HG03354 (cell line): ENCODE measurements around the gene HADHA.

Experiments used
- ATAC-seq: cut with Tn5 transposase; IDR thresholded peaks from one replicate; pipeline ENCODE4 v1.9.1; 2021; ENCODE audit warnings: mild to moderate bottlenecking; ENCODE audit not compliant: unreplicated experiment, poor library complexity, severe bottlenecking

HADHA gene

DNA sequence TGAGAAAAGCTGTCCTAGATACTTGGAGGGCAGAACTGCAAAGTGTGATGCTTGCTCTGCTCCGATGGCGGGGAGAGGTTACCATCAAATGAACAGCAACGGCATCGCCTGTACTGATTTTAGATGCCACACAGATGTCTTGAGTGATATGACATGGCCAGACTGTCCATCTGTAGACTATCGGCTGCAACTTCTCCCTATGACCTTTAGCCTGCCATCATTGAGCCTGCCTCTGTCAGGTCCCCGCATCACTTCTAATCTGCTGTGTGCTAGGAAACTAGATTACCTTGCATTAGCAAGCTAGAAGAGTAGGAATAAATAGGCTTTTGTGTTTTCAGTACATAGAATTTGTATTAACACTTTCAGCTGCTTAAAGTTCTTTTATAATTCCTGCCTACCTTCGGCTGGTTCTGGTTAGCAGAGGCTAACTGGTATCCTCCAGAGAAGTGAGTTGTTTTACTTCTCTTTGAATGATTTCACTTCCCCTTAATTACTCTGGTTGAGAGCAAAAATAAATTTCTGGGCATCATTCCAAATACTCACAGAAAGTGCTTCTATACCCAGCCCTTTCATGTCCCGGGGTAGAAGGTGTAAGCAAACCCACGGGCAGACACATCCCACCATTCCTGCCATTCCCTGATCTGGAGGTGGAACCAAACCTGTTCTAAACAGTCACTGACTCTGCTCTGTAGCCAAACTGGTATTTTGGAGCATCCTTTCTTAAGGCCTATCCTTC lies 47.6 kb downstream of the HADHA start:
- ATAC-seq: no peak

DNA sequence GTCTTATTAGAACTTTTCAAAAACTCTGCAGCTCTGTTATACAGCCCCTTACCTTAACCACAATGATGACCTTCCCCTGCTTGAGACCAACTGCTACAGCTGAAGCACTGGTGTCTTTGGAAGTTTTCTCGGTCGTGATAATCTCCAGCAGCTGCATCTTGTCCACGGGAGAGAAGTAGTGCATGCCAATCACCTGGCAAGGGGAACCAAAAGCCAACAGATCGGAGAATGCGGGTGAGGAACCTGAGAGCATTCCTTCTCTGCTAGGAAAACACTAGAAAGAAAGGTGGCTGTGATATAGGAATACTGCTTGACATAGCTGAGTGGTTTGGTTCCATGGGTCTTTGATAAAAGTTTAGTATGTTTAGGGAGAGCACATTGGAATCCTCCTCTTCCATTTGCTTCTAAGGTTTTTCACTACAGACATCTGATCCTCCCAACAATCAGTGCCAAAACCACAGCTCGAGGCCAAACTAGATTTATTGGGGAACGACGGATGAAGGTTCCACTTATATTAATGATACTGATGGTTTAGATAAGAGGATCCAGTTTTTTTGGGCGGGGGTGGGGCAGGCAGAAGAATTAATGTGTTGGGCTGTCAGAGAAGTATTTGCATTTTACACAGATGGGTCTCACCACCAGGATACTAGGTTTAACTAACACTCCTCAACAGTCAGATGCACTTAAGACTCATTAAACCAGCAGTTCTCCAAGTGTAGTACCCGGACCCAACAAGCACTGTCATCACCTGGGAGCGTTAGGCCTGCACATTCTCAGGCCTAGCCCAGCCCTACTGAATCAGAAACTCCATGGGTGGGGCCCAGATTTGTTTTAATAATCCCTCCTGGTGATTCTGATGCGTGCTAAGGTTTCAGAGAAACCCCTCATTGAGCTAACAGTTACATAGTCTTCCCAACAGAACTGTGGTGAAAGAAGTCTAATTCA lies 49.1 kb downstream of the HADHA start:
- no peak for ATAC-seq

GRCh38 chr2:26193578-26194231 lies 50.7 kb downstream of the HADHA start:
- no peak for ATAC-seq

GRCh38 chr2:26191316-26192159 lies 52.9 kb downstream of the HADHA start:
- ATAC-seq: no peak

GRCh38 chr2:26190369-26190768 lies 54.1 kb downstream of the HADHA start:
- no peak for ATAC-seq

- ATAC-seq: no peak
These were observed 54.7 kb downstream of the HADHA start for GRCh38 chr2:26189751-26190150.

DNA sequence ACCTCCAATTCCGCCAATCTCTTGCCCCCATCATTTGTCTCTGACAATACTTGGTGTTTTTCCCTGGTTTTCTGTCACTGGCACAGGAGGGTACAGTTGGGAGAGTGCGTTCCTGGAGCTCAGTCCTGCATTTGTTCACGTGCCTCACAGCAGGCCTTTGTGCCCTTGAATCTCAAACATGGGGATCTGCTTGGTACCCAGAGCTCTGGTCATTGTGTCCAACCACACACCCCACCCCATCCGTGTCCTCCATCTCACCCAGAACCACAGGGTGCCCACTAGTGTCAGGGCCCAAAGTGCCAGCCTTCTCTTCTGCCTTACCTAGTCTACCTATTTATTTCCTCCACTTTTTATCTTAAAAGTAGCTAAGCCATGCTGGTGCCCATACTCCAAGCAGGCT lies 55.3 kb downstream of the HADHA start:
- no peak for ATAC-seq

- no peak for ATAC-seq
These were observed 56.8 kb downstream of the HADHA start for GRCh38 chr2:26187537-26188104.

GRCh38 chr2:26187114-26187513 lies 57.3 kb downstream of the HADHA start:
- ATAC-seq: no peak

GRCh38 chr2:26185954-26186770 lies 58.3 kb downstream of the HADHA start:
- ATAC-seq: no peak

DNA sequence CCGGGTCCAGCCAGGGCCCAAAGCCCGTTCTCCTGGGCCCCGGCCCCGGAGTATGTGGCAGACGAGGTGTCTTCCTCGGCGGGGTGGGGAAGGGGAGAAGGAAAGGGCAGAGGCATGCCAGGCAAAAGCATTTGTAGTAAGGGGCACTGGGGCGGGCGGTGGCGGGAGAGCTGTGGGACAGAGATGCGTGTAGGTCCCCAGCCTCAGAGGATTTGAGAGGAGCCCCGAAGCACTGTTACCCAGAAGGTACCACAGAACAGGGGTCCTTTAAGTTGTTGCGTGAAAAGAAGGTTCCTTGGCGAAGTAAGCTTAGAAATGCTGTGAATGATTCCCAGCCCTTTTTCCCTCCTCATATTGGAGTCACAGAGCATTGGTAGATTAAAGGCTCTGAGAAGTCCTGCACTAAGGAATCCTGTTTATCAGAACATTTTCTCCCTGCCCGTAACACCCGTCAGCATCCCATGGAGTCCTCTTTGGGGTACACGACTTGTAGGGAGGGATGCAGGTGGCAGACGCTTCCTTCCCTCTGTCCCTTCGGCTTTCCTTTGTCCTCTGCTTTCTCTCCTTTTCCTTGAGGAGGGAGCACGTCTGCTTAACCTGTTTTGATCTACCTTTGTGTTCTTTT lies 59.0 kb downstream of the HADHA start:
- ATAC-seq: no peak

DNA sequence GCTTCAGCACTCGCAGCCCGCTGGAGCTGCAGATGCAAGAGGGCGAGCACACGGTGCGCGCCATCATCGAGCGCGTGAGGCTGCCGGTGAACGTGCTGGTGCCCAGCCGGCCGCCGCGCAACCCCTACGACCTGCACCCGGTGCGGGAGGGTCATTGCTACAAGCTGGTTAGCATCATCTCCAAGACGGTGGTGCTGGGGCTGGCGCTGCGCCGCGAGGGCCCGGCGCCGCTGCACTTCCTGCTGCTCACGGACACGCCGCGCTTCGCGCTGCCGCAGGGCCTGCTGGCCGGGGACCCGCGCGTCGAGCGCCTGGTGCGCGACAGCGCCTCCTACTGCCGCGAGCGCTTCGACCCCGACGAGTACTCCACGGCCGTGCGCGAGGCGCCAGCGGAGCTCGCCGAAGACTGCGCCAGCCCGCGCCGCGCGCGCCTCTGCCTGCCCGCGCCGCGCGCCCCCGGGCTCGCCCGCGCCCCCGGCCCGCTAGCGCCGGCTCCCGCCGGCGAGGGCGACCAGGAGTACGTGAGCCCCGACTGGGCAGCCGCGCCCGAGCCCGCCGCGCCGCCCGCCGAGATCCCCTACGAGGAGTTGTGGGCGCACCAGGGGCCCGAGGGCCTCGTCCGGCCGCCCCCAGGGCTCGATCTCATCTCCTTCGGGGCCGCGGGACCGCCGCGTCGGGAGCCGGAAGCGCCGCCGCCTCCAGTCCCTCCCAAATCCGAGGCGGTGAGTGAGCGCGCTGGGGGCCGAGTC lies 59.7 kb downstream of the HADHA start:
- ATAC-seq: peak; percentile 80

DNA sequence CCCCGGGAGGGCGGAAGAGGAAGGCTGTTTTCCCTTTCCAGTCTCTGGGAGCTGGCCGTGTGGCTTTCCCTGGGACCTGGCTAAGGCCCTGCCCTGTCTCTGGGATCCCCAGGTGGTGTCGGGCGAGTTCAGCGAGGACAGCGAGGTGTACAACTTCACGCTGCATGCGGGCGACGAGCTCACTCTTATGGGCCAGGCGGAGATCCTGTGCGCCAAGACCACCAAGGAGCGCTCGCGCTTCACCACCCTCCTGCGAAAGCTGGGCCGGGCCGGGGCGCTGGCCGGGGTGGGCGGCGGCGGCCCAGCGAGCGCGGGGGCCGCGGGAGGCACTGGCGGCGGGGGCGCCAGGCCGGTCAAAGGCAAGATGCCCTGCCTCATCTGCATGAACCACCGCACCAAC lies 60.3 kb downstream of the HADHA start:
- no peak for ATAC-seq

DNA sequence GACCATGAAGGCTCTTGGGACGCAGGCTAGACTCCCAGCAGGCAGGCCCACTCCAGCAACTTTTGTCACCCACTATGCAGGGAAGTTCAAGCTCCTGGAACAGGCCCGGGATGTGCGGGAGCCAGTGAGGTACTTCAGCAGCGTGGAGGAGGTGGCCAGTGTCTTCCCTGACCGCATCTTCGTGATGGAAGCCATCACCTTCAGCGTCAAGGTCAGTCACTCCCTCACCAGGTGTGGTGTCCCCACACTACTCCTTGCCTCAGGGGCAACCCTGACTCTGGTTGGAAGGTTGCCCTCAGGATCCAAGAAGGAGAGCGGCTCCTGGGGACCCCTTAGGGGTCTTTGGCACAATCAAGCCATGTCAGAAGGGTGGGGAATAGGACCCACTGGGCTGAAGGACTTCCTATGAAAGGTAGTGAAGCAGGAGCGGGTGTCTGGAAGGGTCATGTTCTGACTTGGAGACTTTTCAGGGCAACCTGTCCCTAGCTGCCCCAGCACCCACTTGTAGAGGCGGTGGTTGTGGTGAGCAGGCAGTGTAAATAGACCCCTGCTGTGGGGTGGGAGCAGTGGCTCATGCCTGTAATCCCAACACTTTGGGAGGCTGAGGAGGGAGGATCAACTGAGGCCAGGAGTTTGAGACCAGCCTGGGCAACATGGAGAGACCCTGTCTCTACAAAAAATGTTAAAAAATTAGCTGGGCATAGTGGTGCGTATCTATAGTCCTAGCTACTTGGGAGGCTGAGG lies 61.4 kb downstream of the HADHA start:
- no peak for ATAC-seq

DNA sequence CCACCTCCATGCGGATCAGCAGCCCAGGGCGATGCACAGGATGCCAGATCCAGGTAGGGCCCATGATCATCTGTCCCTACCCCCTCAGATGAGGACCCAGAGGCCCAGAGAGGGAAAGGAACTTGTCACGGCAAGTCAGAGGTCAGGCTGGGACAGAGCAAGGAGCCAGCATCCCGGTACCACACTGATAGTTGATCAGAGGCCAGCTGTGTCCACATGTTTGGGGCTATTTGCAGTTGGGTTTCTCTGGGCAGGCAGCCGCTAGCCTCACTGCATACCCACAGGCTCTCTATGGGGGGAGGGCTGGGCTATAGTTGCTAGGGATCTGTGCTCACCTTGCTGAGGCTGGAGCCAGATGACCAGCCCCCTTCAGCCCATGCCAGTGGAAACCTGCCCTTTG lies 62.0 kb downstream of the HADHA start:
- no peak for ATAC-seq

- no peak for ATAC-seq
These were observed 65.0 kb downstream of the HADHA start for GRCh38 chr2:26179446-26179913.
